ENCODE results near the gene FUBP3. TPM values are rescaled to one million over a fixed set of nuclear protein-coding genes. Genes with fewer than 3 reads are reported as not detected.

Gene FUBP3
- total and polyA plus RNA-seq, 4 experiments from 2014 or later: 27.6 to 46.5 (median 40.4) TPM

- CTCF ChIA-PET (ENCODE audit: partially characterized antibody): no interaction called here
- Histone ChIP-seq H3K9me3 (ENCODE audit: control insufficient read depth in 1 of 2, low read length in 2 of 2) (no peaks in the 10 kb centered on the region), H3K4me3 (ENCODE audit: low read length in 2 of 2) (no peak overlapping the region), H3K27me3 (ENCODE audit: insufficient read depth, low read length) (no peaks in the 10 kb centered on the region), H3K27ac (ENCODE audit: low read depth, low read length) (no peak overlapping the region), H3K4me1 (ENCODE audit: insufficient read depth, low read length) (no peaks in the 10 kb centered on the region), H3K36me3 (ENCODE audit: insufficient read depth, low read length) (peaks cover 37% of the 10 kb centered on the region)
- H3K36me3 Mint-ChIP-seq: peaks cover 51 to 61% of the 10 kb centered on the region in 2 donors
- POLR2A ChIA-PET (ENCODE audit: partially characterized antibody): no interaction called here
- intact Hi-C loops (cut with micrococcal nuclease): no loop called here
- H3K9me3 Mint-ChIP-seq: no peaks in the 10 kb centered on the region
- no peaks in the 10 kb centered on the region for H3K4me1 Mint-ChIP-seq
- DNase-seq: no peak
- no peaks in the 10 kb centered on the region for H3K27me3 Mint-ChIP-seq
- no peak overlapping the region for H3K4me3 Mint-ChIP-seq
- H3K27ac Mint-ChIP-seq: no peak overlapping the region
These were observed 56.6 kb downstream of the FUBP3 start for GRCh38 chr9:130635721-130636647.

DNA sequence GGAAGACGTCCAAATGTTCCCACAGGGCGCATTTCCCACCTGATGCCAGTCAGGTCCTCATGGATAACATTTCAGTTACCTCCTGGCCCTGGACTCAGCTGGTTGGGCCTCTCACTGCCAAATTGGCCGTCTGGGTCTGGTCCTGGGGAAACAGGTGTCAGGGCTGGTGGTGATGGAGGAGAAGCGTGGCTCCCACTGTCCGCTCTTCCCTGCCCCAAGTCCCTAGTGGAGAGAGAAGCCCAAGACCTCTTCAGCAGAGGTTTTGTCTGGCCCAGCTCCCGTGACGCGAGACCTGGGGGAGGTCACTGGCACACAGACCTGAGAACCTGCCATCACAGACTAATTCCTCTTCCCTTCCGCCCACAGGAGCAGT lies 57.3 kb downstream of the FUBP3 start:
- Mint-ChIP-seq H3K9me3 (no peaks in the 10 kb centered on the region), H3K4me3 (no peak overlapping the region), H3K36me3 (peaks cover 45 to 56% of the 10 kb centered on the region in 2 donors), H3K27ac (no peak overlapping the region), H3K4me1 (no peaks in the 10 kb centered on the region), H3K27me3 (no peaks in the 10 kb centered on the region)
- H3K36me3 ChIP-seq (ENCODE audit: insufficient read depth, low read length): peaks cover 30% of the 10 kb centered on the region
- no peak overlapping the region for H3K27ac ChIP-seq (ENCODE audit: low read depth, low read length)
- POLR2A ChIA-PET (ENCODE audit: partially characterized antibody): no interaction called here
- H3K9me3 ChIP-seq (ENCODE audit: control insufficient read depth in 1 of 2, low read length in 2 of 2): no peaks in the 10 kb centered on the region
- intact Hi-C loops (cut with micrococcal nuclease): no loop called here
- H3K4me3 ChIP-seq (ENCODE audit: low read length in 2 of 2): no peak overlapping the region
- DNase-seq: no peak
- no peaks in the 10 kb centered on the region for H3K27me3 ChIP-seq (ENCODE audit: insufficient read depth, low read length)
- no peaks in the 10 kb centered on the region for H3K4me1 ChIP-seq (ENCODE audit: insufficient read depth, low read length)
- CTCF ChIA-PET (ENCODE audit: partially characterized antibody): no interaction called here

GRCh38 chr9:130638284-130639123 lies 59.1 kb downstream of the FUBP3 start:
- CTCF ChIA-PET (ENCODE audit: partially characterized antibody): no interaction called here
- Histone ChIP-seq H3K27me3 (ENCODE audit: insufficient read depth, low read length) (no peaks in the 10 kb centered on the region), H3K4me3 (ENCODE audit: low read length in 2 of 2) (no peak overlapping the region), H3K36me3 (ENCODE audit: insufficient read depth, low read length) (peaks cover 14% of the 10 kb centered on the region), H3K9me3 (ENCODE audit: control insufficient read depth in 1 of 2, low read length in 2 of 2) (no peaks in the 10 kb centered on the region), H3K4me1 (ENCODE audit: insufficient read depth, low read length) (no peaks in the 10 kb centered on the region), H3K27ac (ENCODE audit: low read depth, low read length) (no peak overlapping the region)
- Mint-ChIP-seq H3K9me3 (no peaks in the 10 kb centered on the region), H3K4me3 (no peak overlapping the region), H3K36me3 (peaks cover 39% of the 10 kb centered on the region in 2 donors), H3K27me3 (no peaks in the 10 kb centered on the region), H3K4me1 (no peaks in the 10 kb centered on the region), H3K27ac (peak overlapping the region in 1 of 7 donors; percentile 29)
- POLR2A ChIA-PET (ENCODE audit: partially characterized antibody): no interaction called here
- intact Hi-C loops (cut with micrococcal nuclease): no loop called here
- DNase-seq: no peak

GRCh38 chr9:130639124-130639765 lies 59.9 kb downstream of the FUBP3 start:
- Histone ChIP-seq H3K9me3 (ENCODE audit: control insufficient read depth in 1 of 2, low read length in 2 of 2) (no peaks in the 10 kb centered on the region), H3K27ac (ENCODE audit: low read depth, low read length) (no peak overlapping the region), H3K4me1 (ENCODE audit: insufficient read depth, low read length) (no peaks in the 10 kb centered on the region), H3K36me3 (ENCODE audit: insufficient read depth, low read length) (peaks cover 14% of the 10 kb centered on the region), H3K4me3 (ENCODE audit: low read length in 2 of 2) (no peak overlapping the region), H3K27me3 (ENCODE audit: insufficient read depth, low read length) (no peaks in the 10 kb centered on the region)
- Mint-ChIP-seq H3K27ac (peak overlapping the region in 1 of 7 donors; percentile 53), H3K27me3 (no peaks in the 10 kb centered on the region), H3K4me3 (no peak overlapping the region), H3K36me3 (peaks cover 35 to 36% of the 10 kb centered on the region in 2 donors), H3K9me3 (no peaks in the 10 kb centered on the region), H3K4me1 (no peaks in the 10 kb centered on the region)
- intact Hi-C loops (cut with micrococcal nuclease): no loop called here
- DNase-seq: no peak
- POLR2A ChIA-PET (ENCODE audit: partially characterized antibody): no interaction called here
- CTCF ChIA-PET (ENCODE audit: partially characterized antibody): no interaction called here

GRCh38 chr9:130639866-130640555 lies 60.6 kb downstream of the FUBP3 start:
- Mint-ChIP-seq H3K27me3 (no peaks in the 10 kb centered on the region), H3K4me3 (no peak overlapping the region), H3K9me3 (no peaks in the 10 kb centered on the region), H3K27ac (no peak overlapping the region), H3K4me1 (no peaks in the 10 kb centered on the region), H3K36me3 (peaks cover 31% of the 10 kb centered on the region in 2 donors)
- Histone ChIP-seq H3K27ac (ENCODE audit: low read depth, low read length) (no peak overlapping the region), H3K4me3 (ENCODE audit: low read length in 2 of 2) (no peak overlapping the region), H3K36me3 (ENCODE audit: insufficient read depth, low read length) (peaks cover 8% of the 10 kb centered on the region), H3K9me3 (ENCODE audit: control insufficient read depth in 1 of 2, low read length in 2 of 2) (no peaks in the 10 kb centered on the region), H3K4me1 (ENCODE audit: insufficient read depth, low read length) (no peaks in the 10 kb centered on the region), H3K27me3 (ENCODE audit: insufficient read depth, low read length) (no peaks in the 10 kb centered on the region)
- ChIA-PET CTCF (ENCODE audit: partially characterized antibody) (no interaction called here), POLR2A (ENCODE audit: partially characterized antibody) (no interaction called here)
- intact Hi-C loops (cut with micrococcal nuclease): no loop called here
- DNase-seq: no peak

- intact Hi-C loops (cut with micrococcal nuclease): no loop called here
- ChIA-PET CTCF (ENCODE audit: partially characterized antibody) (no interaction called here), POLR2A (ENCODE audit: partially characterized antibody) (interaction anchor here (0.5 kb wide), 1 partner anchor 603 kb away, joined by 4 read pairs; no protein-coding TSS in a partner anchor)
- H3K27me3 Mint-ChIP-seq: no peaks in the 10 kb centered on the region
- Histone ChIP-seq H3K36me3 (ENCODE audit: insufficient read depth, low read length) (peaks cover 4% of the 10 kb centered on the region), H3K9me3 (ENCODE audit: control insufficient read depth in 1 of 2, low read length in 2 of 2) (no peaks in the 10 kb centered on the region), H3K27me3 (ENCODE audit: insufficient read depth, low read length) (no peaks in the 10 kb centered on the region), H3K27ac (ENCODE audit: low read depth, low read length) (no peak overlapping the region), H3K4me3 (ENCODE audit: low read length in 2 of 2) (no peak overlapping the region), H3K4me1 (ENCODE audit: insufficient read depth, low read length) (no peaks in the 10 kb centered on the region)
- H3K27ac Mint-ChIP-seq: no peak overlapping the region
- H3K4me3 Mint-ChIP-seq: no peak overlapping the region
- peaks cover 27 to 28% of the 10 kb centered on the region in 2 donors for H3K36me3 Mint-ChIP-seq
- no peak for DNase-seq
- no peaks in the 10 kb centered on the region for H3K4me1 Mint-ChIP-seq
- peaks cover under 1 to 3% (median under 1%) of the 10 kb centered on the region in 8 donors for H3K9me3 Mint-ChIP-seq
These were observed 61.3 kb downstream of the FUBP3 start for GRCh38 chr9:130640681-130641080.

Data from CD4-positive, alpha-beta memory T cell (primary cell).